Adrenal gland (tissue), 12 donors: ENCODE results near the gene MAPK12. TPM values are rescaled to one million over a fixed set of nuclear protein-coding genes. Genes with fewer than 3 reads are reported as not detected.

Experiments
- DNase-seq, 7 donors: peaks; one replicate each; pipeline ENCODE4 v3.0.0-alpha.2; 2019 to 2020
- H3K27ac ChIP-seq, 5 donors: fragments of 200-600 bp; sonication (generic) in 4 of 5; 1 replicate in 3 of 5; 2 replicates in 2 of 5; pipeline versions ENCODE4 v1.5.1 to v1.8.0; 2016 to 2020; ENCODE audit warnings: mild to moderate bottlenecking in 1 of 5
- H3K27me3 ChIP-seq: fragments of 200-600 bp; 2 replicates; pipeline ENCODE4 v1.8.0; 2021
- H3K36me3 ChIP-seq, 2 donors: fragments of 200-600 bp; replicated peaks in 1 of 2; 1 replicate in 1 of 2; 2 replicates in 1 of 2; pipeline versions ENCODE4 v1.5.1 to v1.8.0; 2018 to 2022
- H3K4me1 ChIP-seq, 2 donors: fragments of 200-600 bp; replicated peaks in 1 of 2; 1 replicate in 1 of 2; 2 replicates in 1 of 2; pipeline versions ENCODE4 v1.5.1 to v1.8.0; 2018 to 2021
- H3K4me3 ChIP-seq, 4 donors: fragments of 200-600 bp; sonication (generic) in 3 of 4; one replicate each; pipeline ENCODE4 v1.5.1; 2016 to 2018
- H3K9me3 ChIP-seq, 3 donors: fragments of 200-600 bp; sonication (generic) in 1 of 3; replicated peaks in 1 of 3; 1 replicate in 2 of 3; 2 replicates in 1 of 3; pipeline versions ENCODE4 v1.5.1 to v1.8.0; 2016 to 2021
- CTCF ChIP-seq, 6 experiments: fragments of 450-650 bp in 4 of 6; fragments of 200-600 bp in 2 of 6; sonication (generic) in 1 of 6; IDR thresholded peaks; 1 replicate in 5 of 6; 2 replicates in 1 of 6; pipeline versions ENCODE4 v1.5.1 to v1.8.0; 2016 to 2021; ENCODE audit warnings: antibody characterized with exemption in 6 of 6, mild to moderate bottlenecking in 2 of 6, moderate library complexity in 1 of 6
- POLR2A ChIP-seq, 2 donors: fragments of 450-650 bp; IDR thresholded peaks; one replicate each; pipeline ENCODE4 v1.6.1; 2017; ENCODE audit warnings: antibody characterized with exemption in 2 of 2, mild to moderate bottlenecking in 2 of 2, moderate library complexity in 1 of 2
- WGBS, 4 donors: extraction: QIAGEN DNeasy Blood & Tissue Kit in 2 of 4; methylation state at CpG; one replicate each; pipeline versions ENCODE4 v1.1.5 to v1.1.7; 2013 to 2017; 5-methylcytosine and 5-hydroxymethylcytosine counted together
- intact Hi-C, 2 donors: fragments of 100-400 bp; cut with DNase I; formaldehyde crosslinking; loops; one replicate each; pipeline versions ENCODE4 v1.14.1 to v1.15.0; 2022 to 2023
- polyA plus RNA-seq, 3 donors: library from polyadenylated mRNA; stranded (reverse); fragments of 200-250 nt in 2 of 3; fragments of 350-450 nt in 1 of 3; fragmentation: Illumina TruSeq in 1 of 3; extraction: RNeasy Lipid Tissue Mini Kit (QIAGEN cat#74804) in 1 of 3; gene quantifications; one replicate each; pipeline ENCODE4 v1.2.3, GENCODE V29; 2013 to 2014
- total RNA-seq, 9 donors: library from RNA; depleted of rRNA in 4 of 9; stranded (reverse); fragments of >200 nt in 4 of 9; fragments of 120-200 nt in 1 of 9; fragmentation: NEBNext Ultra II Directional in 1 of 9; extraction: Animal tissue kit (Norgen Biotek cat#: 25700) in 1 of 9; gene quantifications; one replicate each; pipeline versions ENCODE4 v1.1.0 to v1.2.4, GENCODE V29; 2013 to 2023
- donor health status: healthy with polysubstance abuse.
- donor health status: Bipolar disorder and iron deficiency.
- donor health status: DM: yes; HTN: yes; CAD: no.
- donor health status: DM: no; HTN: no; CAD: no.
- donor health status: DM: no; HTN: no; CAD: no.
- donor health status: DM: yes; HTN: yes; CAD: no.

MAPK12 gene
- total and polyA plus RNA-seq, 12 donors: 1.7 to 17.1 (median 5.4) TPM

DNA sequence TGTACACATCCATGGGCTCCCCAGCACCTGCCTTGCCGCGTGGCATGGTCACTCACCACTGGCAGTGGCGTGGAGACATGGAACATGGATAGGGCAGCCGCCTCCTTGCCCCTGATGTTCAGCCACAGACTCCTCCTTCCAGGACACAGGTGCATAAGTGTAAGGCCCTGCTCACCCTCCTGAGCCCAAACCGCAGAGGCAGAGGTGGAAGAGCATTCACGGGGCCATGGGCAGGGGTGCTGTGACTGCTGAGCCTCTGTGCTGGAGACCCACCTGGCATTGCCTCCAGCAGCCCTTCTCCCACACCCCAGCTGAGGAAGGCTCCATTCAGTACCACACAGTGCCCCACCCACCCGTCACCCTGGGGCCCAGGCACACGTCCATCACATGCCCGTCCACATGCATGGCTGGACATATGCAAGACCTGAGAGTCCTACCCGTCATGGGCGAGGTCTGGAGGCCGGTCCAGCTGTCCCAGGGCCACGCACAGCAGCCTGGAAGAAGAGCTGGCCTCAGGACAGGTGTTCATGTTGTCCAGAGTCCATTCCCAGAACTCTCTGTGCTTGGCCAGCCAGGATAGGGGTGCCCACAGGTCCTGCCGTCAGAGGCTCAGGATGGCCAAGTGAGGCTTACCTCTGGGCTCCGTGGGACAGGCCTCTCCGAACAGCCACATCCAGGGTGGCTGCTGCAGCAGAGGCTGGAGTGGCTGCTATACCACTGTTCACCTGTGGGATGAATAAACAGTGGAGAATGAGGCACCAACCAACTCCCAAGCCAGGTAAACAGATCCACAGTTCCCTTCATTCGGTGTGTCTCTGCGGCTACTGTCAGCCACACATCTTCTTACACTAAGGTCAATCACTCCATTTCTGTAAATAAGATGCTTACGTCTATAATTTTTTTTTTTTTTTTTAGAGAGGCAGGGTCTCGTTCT lies 15.0 kb downstream of the MAPK12 start:
- Histone ChIP-seq H3K36me3 (peaks cover 0 to 9% of the 10 kb centered on the region in 2 donors), H3K27me3 (no peaks in the 10 kb centered on the region), H3K4me1 (peaks cover 41 to 54% of the 10 kb centered on the region in 2 donors), H3K27ac (no peak overlapping the region), H3K9me3 (no peaks in the 10 kb centered on the region), H3K4me3 (no peak overlapping the region)
- TF ChIP-seq CTCF (IDR thresholded peaks at IDR 0.05) (no peak), POLR2A (IDR thresholded peaks at IDR 0.05) (no peak)
- no peak for DNase-seq
- WGBS, 4 donors: 86 to 89% (median 86%) methylated on average over 11 to 20 of the region's 20 CpGs
- intact Hi-C loops: no loop called here

GRCh38 chr22:50245214-50246072 lies 16.0 kb downstream of the MAPK12 start:
- no peaks in the 10 kb centered on the region for H3K9me3 ChIP-seq
- intact Hi-C loops: no loop called here
- whole genome bisulfite sequencing, 4 donors: 9 to 17% (median 13%) methylated on average over 36 to 53 of the region's 53 CpGs; no CpG with 5 or more reads in 1 of the 4 donors
- peaks cover 42 to 52% of the 10 kb centered on the region in 2 donors for H3K4me1 ChIP-seq
- DNase-seq: peak in 1 of 7 donors; percentile 32
- no peaks in the 10 kb centered on the region for H3K27me3 ChIP-seq
- peaks cover 0 to 9% of the 10 kb centered on the region in 2 donors for H3K36me3 ChIP-seq
- H3K4me3 ChIP-seq: peak overlapping the region; percentile 63 to 95 (median 93)
- peak overlapping the region; percentile 80 to 96 (median 89) for H3K27ac ChIP-seq
- peak in 1 of 2 donors; percentile 5 for TF ChIP-seq POLR2A (IDR thresholded peaks at IDR 0.05)
- TF ChIP-seq CTCF (IDR thresholded peaks at IDR 0.05): no peak

DNA sequence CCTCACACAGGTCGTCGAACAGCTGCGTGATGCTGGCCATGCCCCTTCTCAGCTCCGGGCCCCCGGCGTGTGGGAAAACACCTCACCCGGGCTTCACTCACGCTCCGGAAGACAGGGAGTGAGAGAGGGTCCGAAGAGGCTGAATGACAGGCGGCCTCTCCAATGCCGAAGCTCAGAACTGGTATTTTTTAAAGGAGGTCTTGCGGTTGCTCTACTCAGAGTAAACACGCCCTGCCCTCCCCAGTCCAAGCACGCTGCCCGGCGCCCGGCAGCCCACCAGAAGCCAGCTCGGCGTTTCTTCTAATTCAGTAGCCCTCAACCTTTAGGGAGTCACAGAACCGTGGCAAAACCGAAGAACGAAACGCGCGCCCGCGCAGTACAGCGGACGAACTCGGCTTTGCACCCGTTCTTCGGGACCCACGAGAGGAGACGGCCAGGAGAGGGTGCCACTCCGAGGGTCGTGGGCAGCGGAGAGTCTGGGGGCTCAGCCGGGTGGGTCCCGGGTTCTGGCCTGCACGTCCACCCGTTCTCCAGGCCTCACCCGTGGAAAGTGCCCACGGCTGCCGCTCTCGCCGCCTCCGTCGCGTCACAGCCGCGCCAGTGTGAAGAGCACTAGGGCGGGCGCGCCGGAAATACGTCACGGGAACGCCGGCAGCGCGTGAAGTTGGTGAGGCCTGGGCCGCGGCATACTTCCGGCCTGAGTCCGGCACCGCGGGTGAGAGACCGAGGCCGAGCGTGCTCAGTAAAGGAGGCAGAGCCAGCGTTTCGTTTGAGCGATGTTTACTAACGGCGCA lies 16.9 kb downstream of the MAPK12 start, which contains the start of gene TUBGCP6:
Gene TUBGCP6, minus strand, starts transcription at position 604 of the 794 bp plus-strand sequence. Its CDS starts 564 bp downstream, at position 40.
- intact Hi-C loops: no loop called here
- Histone ChIP-seq H3K4me1 (peaks cover 35 to 44% of the 10 kb centered on the region in 2 donors), H3K27me3 (no peaks in the 10 kb centered on the region), H3K9me3 (no peaks in the 10 kb centered on the region), H3K4me3 (peak within 1 kb of the TSS; percentile 63 to 95 (median 93)), H3K36me3 (peaks cover 0 to 16% of the 10 kb centered on the region in 2 donors), H3K27ac (peak within 1 kb of the TSS; percentile 80 to 96 (median 89))
- TF ChIP-seq CTCF (IDR thresholded peaks at IDR 0.05) (peak; percentile 6 to 64 (median 44)), POLR2A (IDR thresholded peaks at IDR 0.05) (peak; percentile 70 to 77)
- peak; percentile 91 to 98 (median 95) for DNase-seq
- WGBS, 4 donors: 0 to 1% (median 0%) methylated on average over 16 to 76 of the region's 76 CpGs
